Hepatocyte (in vitro differentiated cells): ENCODE measurements around the gene KCNMA1.

ENCODE experiments used
- CTCF ChIP-seq: fragments of 200-600 bp; sonication (generic); IDR thresholded peaks from 2 replicates; pipeline ENCODE4 v1.5.1; 2016; ENCODE audit warnings: antibody characterized with exemption, mild to moderate bottlenecking; ENCODE audit not compliant: poor library complexity
- EZH2 ChIP-seq: fragments of 200-600 bp; sonication (generic); IDR thresholded peaks from 2 replicates; pipeline ENCODE4 v1.6.1; 2016; ENCODE audit warnings: antibody characterized with exemption, mild to moderate bottlenecking, borderline replicate concordance

- TF ChIP-seq CTCF, result no peak
- no peak for TF ChIP-seq EZH2
Observed at GRCh38 chr10:77196614-77197013, 441.0 kb downstream of the KCNMA1 start.
